HEK293 (cell line): Measurements from ENCODE around the gene ZMYND12.

Experiments used
- ZNF521 ChIP-seq: fragments of 450-650 bp; formaldehyde crosslinking; IDR thresholded peaks from 2 replicates; pipeline ENCODE4 v1.5.1; 2017; ENCODE audit warnings: missing biosample characterization, mild to moderate bottlenecking, missing genetic modification characterization
- ZNF558 ChIP-seq: fragments of 450-650 bp; formaldehyde crosslinking; IDR thresholded peaks from 2 replicates; pipeline ENCODE4 v1.5.1; 2016; ENCODE audit warnings: missing biosample characterization, missing genetic modification characterization
- TF ChIP-seq, protein P1 (sequence below): fragments of 450-650 bp; IDR thresholded peaks from 2 replicates; pipeline ENCODE4 v1.5.1; 2018; ENCODE audit warnings: missing biosample characterization, missing genetic modification characterization
- TF ChIP-seq, protein P2 (sequence below): fragments of 450-650 bp; formaldehyde crosslinking; IDR thresholded peaks from 2 replicates; pipeline ENCODE4 v1.5.1; 2016; ENCODE audit warnings: missing biosample characterization, missing genetic modification characterization
- TF ChIP-seq, protein P3 (sequence below): fragments of 450-650 bp; formaldehyde crosslinking; IDR thresholded peaks from 2 replicates; pipeline ENCODE4 v1.5.1; 2016; ENCODE audit warnings: missing biosample characterization, missing genetic modification characterization

DNA sequence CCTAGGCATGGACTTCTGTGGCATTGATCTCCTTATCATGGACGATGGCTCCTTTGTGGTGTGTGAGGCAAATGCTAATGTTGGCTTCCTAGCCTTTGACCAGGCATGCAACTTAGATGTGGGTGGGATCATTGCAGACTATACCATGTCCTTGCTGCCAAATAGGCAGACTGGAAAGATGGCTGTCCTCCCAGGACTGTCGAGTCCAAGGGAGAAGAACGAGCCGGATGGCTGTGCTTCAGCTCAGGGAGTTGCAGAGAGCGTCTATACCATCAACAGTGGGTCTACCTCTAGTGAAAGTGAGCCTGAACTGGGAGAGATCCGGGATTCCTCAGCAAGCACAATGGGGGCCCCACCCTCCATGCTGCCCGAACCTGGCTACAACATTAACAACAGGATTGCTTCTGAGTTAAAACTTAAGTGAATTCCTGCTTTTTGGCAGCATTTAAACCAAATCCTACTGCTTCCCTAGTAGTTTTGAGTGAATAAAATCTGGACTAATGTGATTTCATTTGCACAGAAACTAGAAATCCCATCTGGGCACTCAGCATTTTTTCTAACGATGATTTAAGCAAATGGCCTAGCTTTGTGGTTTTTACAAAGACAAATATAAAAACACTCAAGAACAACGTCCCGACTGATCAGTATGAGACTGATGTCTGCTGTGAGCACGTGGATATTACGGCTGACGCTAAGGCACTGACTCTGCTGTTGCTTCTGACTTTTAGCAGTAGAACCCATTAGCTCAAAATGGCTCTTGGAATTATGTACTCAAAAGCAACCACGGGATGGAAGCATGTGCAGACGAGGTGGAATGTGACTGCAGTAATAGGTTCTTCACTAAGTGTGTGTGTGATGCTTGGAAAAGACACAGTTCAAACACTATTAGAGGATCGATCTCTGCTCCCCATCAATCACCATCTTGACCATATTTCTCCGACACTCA lies 41.0 kb downstream of the ZMYND12 start:
- TF ChIP-seq, protein P1, sequence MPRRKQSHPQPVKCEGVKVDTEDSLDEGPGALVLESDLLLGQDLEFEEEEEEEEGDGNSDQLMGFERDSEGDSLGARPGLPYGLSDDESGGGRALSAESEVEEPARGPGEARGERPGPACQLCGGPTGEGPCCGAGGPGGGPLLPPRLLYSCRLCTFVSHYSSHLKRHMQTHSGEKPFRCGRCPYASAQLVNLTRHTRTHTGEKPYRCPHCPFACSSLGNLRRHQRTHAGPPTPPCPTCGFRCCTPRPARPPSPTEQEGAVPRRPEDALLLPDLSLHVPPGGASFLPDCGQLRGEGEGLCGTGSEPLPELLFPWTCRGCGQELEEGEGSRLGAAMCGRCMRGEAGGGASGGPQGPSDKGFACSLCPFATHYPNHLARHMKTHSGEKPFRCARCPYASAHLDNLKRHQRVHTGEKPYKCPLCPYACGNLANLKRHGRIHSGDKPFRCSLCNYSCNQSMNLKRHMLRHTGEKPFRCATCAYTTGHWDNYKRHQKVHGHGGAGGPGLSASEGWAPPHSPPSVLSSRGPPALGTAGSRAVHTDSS (tag by site-specific recombination), result no peak
- TF ChIP-seq, protein P2, sequence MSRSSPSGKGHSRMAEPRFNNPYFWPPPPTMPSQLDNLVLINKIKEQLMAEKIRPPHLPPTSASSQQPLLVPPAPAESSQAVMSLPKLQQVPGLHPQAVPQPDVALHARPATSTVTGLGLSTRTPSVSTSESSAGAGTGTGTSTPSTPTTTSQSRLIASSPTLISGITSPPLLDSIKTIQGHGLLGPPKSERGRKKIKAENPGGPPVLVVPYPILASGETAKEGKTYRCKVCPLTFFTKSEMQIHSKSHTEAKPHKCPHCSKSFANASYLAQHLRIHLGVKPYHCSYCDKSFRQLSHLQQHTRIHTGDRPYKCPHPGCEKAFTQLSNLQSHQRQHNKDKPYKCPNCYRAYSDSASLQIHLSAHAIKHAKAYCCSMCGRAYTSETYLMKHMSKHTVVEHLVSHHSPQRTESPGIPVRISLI (tag by site-specific recombination), result no peak
- TF ChIP-seq ZNF521 (tag by site-specific recombination), result no peak
- TF ChIP-seq ZNF558, result no peak
- TF ChIP-seq, protein P3, sequence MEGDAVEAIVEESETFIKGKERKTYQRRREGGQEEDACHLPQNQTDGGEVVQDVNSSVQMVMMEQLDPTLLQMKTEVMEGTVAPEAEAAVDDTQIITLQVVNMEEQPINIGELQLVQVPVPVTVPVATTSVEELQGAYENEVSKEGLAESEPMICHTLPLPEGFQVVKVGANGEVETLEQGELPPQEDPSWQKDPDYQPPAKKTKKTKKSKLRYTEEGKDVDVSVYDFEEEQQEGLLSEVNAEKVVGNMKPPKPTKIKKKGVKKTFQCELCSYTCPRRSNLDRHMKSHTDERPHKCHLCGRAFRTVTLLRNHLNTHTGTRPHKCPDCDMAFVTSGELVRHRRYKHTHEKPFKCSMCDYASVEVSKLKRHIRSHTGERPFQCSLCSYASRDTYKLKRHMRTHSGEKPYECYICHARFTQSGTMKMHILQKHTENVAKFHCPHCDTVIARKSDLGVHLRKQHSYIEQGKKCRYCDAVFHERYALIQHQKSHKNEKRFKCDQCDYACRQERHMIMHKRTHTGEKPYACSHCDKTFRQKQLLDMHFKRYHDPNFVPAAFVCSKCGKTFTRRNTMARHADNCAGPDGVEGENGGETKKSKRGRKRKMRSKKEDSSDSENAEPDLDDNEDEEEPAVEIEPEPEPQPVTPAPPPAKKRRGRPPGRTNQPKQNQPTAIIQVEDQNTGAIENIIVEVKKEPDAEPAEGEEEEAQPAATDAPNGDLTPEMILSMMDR (tag by site-specific recombination), result no peak
